ENCODE data around the gene CLEC4A. TPM values are rescaled to one million over a fixed set of nuclear protein-coding genes. Genes with fewer than 3 reads are reported as not detected.
A peak's percentile ranks its signal among the peaks of the same experiment; 100 is the strongest.
"Not testable (repeated sequence)": the region's sequence is repeated elsewhere in the genome, so short reads cannot be mapped to it uniquely, and the experiment has no call there.

CLEC4A gene
- total and polyA plus RNA-seq, 5 donors, result 0.75 to 1.5 (median 1.0) TPM

- H3K4me3 ChIP-seq (ENCODE audit: low read length); intact Hi-C loops (cut with DNase I); H3K9me3 ChIP-seq (ENCODE audit: control insufficient read depth, low read length); ATAC-seq; H3K4me1 ChIP-seq (ENCODE audit: control insufficient read depth, insufficient read depth, low read length); H3K27me3 ChIP-seq (ENCODE audit: control insufficient read depth, insufficient read depth); DNase-seq; H3K27ac ChIP-seq (ENCODE audit: low read length): not testable (repeated sequence)
Observed at GRCh38 chr12:8181271-8181670, 57.9 kb downstream of the CLEC4A start.

- DNase-seq; H3K27me3 ChIP-seq (ENCODE audit: control insufficient read depth, insufficient read depth); H3K9me3 ChIP-seq (ENCODE audit: control insufficient read depth, low read length); ATAC-seq; H3K4me3 ChIP-seq (ENCODE audit: low read length); H3K4me1 ChIP-seq (ENCODE audit: control insufficient read depth, insufficient read depth, low read length); H3K27ac ChIP-seq (ENCODE audit: low read length); intact Hi-C loops (cut with DNase I): not testable (repeated sequence)
- 98% methylated on average over 7 of the region's 7 CpGs for WGBS
Observed at GRCh38 chr12:8182923-8183322, 59.5 kb downstream of the CLEC4A start.

- H3K9me3 ChIP-seq (ENCODE audit: control insufficient read depth, low read length); H3K27ac ChIP-seq (ENCODE audit: low read length); H3K27me3 ChIP-seq (ENCODE audit: control insufficient read depth, insufficient read depth); H3K4me3 ChIP-seq (ENCODE audit: low read length); intact Hi-C loops (cut with DNase I); H3K4me1 ChIP-seq (ENCODE audit: control insufficient read depth, insufficient read depth, low read length); ATAC-seq; DNase-seq: not testable (repeated sequence)
- WGBS, result 98% methylated on average over 22 of the region's 23 CpGs
Observed at GRCh38 chr12:8183346-8183745, 59.9 kb downstream of the CLEC4A start.

GRCh38 chr12:8184206-8184605 is 60.8 kb downstream of the CLEC4A start:
- H3K4me1 ChIP-seq (ENCODE audit: control insufficient read depth, insufficient read depth, low read length); ATAC-seq; H3K9me3 ChIP-seq (ENCODE audit: control insufficient read depth, low read length); intact Hi-C loops (cut with DNase I); H3K4me3 ChIP-seq (ENCODE audit: low read length); H3K27me3 ChIP-seq (ENCODE audit: control insufficient read depth, insufficient read depth); H3K27ac ChIP-seq (ENCODE audit: low read length): not testable (repeated sequence)
- 94% methylated on average over 21 of the region's 28 CpGs for WGBS
- peak in 1 of 3 donors; percentile 67 for DNase-seq

GRCh38 chr12:8188088-8188487 is 64.7 kb downstream of the CLEC4A start:
- intact Hi-C loops (cut with DNase I); H3K4me3 ChIP-seq (ENCODE audit: low read length); ATAC-seq; H3K9me3 ChIP-seq (ENCODE audit: control insufficient read depth, low read length); H3K4me1 ChIP-seq (ENCODE audit: control insufficient read depth, insufficient read depth, low read length); H3K27me3 ChIP-seq (ENCODE audit: control insufficient read depth, insufficient read depth); H3K27ac ChIP-seq (ENCODE audit: low read length); DNase-seq: not testable (repeated sequence)
- WGBS, result 78% methylated on average over 2 of the region's 2 CpGs

Other genes starting within 250 kb of the CLEC4A start
- gene SLC2A3, start 187.4 kb upstream of the CLEC4A start, total RNA-seq, result 10 to 100 TPM; 18.5 to 29.9 (median 25.1) TPM
- gene SLC2A3, start 187.4 kb upstream of the CLEC4A start, polyA plus RNA-seq, result 13.6 TPM
- 10 to 100 TPM; 20.2 to 26.0 (median 22.8) TPM for gene FOXJ2, start 90.9 kb upstream of the CLEC4A start, total RNA-seq
- gene FOXJ2, start 90.9 kb upstream of the CLEC4A start, polyA plus RNA-seq, result 10.0 TPM
- gene C3AR1, start 57.3 kb upstream of the CLEC4A start, total RNA-seq, result 1 to 10 TPM; 6.4 to 9.6 (median 7.4) TPM
- 2.4 TPM for gene C3AR1, start 57.3 kb upstream of the CLEC4A start, polyA plus RNA-seq
- 10 to 100 TPM; 23.1 to 29.6 (median 26.9) TPM for gene NECAP1, start 41.3 kb upstream of the CLEC4A start, total RNA-seq
- gene NECAP1, start 41.3 kb upstream of the CLEC4A start, polyA plus RNA-seq, result 19.0 TPM
- not detected for gene ZNF705A, start 33.4 kb downstream of the CLEC4A start, total RNA-seq
- not detected for gene ZNF705A, start 33.4 kb downstream of the CLEC4A start, polyA plus RNA-seq
- under 1 TPM in 3 of 4 donors, not detected in 1; 0.15 to 0.51 (median 0.31) TPM for gene FAM90A1, start 104.0 kb downstream of the CLEC4A start, total RNA-seq
- gene FAM90A1, start 104.0 kb downstream of the CLEC4A start, polyA plus RNA-seq, result 0.07 TPM